M059J (cell line): ENCODE data around the gene JOSD2. TPM values are rescaled to one million over a fixed set of nuclear protein-coding genes. Genes with fewer than 3 reads are reported as not detected.
"Not testable (repeated sequence)": the region's sequence is repeated elsewhere in the genome, so short reads cannot be mapped to it uniquely, and the experiment has no call there.

Experiments used
- DNase-seq: peaks from one replicate; pipeline ENCODE4 v3.0.0-alpha.2; 2012; ENCODE audit warnings: low read depth
- total RNA-seq: library from RNA; depleted of rRNA; stranded (reverse); fragments of >200 nt; shearing (Covaris generic); gene quantifications from 2 replicates; pipeline ENCODE4 v1.2.3, GENCODE V29; 2014

Gene JOSD2
- total RNA-seq, 1 experiment from 2014 or later = 33.7 TPM

GRCh38 chr19:50547385-50548190 is 36.6 kb upstream of the JOSD2 start:
- no peak for DNase-seq

- DNase-seq = no peak
Measured at GRCh38 chr19:50546527-50547221, 35.7 kb upstream of the JOSD2 start.

- DNase-seq = no peak
Measured at GRCh38 chr19:50542943-50543342, 32.0 kb upstream of the JOSD2 start.

- peak; percentile 75 for DNase-seq
Measured at GRCh38 chr19:50537769-50538230, 26.8 kb upstream of the JOSD2 start.

- no peak for DNase-seq
Measured at GRCh38 chr19:50537306-50537685, 26.3 kb upstream of the JOSD2 start.

- DNase-seq = no peak
Measured at GRCh38 chr19:50536662-50537305, 25.8 kb upstream of the JOSD2 start.

- no peak for DNase-seq
Measured at GRCh38 chr19:50535672-50536187, 24.7 kb upstream of the JOSD2 start.

GRCh38 chr19:50534478-50534877 is 23.5 kb upstream of the JOSD2 start:
- no peak for DNase-seq

GRCh38 chr19:50532952-50533351 is 22.0 kb upstream of the JOSD2 start:
- no peak for DNase-seq

- DNase-seq = peak; percentile 25
Measured at GRCh38 chr19:50531171-50531612, 20.2 kb upstream of the JOSD2 start.

GRCh38 chr19:50528052-50528451 is 17.1 kb upstream of the JOSD2 start:
- not testable (repeated sequence) for DNase-seq

- DNase-seq = no peak
Measured at GRCh38 chr19:50522881-50523280, 11.9 kb upstream of the JOSD2 start.

GRCh38 chr19:50520822-50521465 is 10.0 kb upstream of the JOSD2 start:
- no peak for DNase-seq

GRCh38 chr19:50519006-50519575 is 8.1 kb upstream of the JOSD2 start:
- no peak for DNase-seq

- no peak for DNase-seq
Measured at GRCh38 chr19:50518091-50519005, 7.4 kb upstream of the JOSD2 start.

GRCh38 chr19:50517704-50518075 is 6.7 kb upstream of the JOSD2 start:
- DNase-seq = no peak

GRCh38 chr19:50516964-50517703 is 6.1 kb upstream of the JOSD2 start:
- no peak for DNase-seq

GRCh38 chr19:50516456-50516855 is 5.5 kb upstream of the JOSD2 start:
- no peak for DNase-seq

- no peak for DNase-seq
Measured at GRCh38 chr19:50515168-50515561, 4.2 kb upstream of the JOSD2 start.
